Brain microvascular endothelial cell (primary cell): ENCODE data around the gene EIF4E3.

Experiments used
- DNase-seq: peaks from one replicate; pipeline ENCODE4 v3.0.0-alpha.2; 2020
- H3K27ac ChIP-seq: fragments of 250-450 bp; sonication (Bioruptor Pico); 2 replicates; pipeline ENCODE4 v1.5.1; 2020; ENCODE audit warnings: mild to moderate bottlenecking, moderate library complexity
- H3K27me3 ChIP-seq: fragments of 250-450 bp; sonication (Bioruptor Pico); replicated peaks from 2 replicates; pipeline ENCODE4 v1.5.1; 2020; ENCODE audit warnings: mild to moderate bottlenecking
- H3K36me3 ChIP-seq: fragments of 250-450 bp; sonication (Bioruptor Pico); replicated peaks from 2 replicates; pipeline ENCODE4 v1.5.1; 2020; ENCODE audit warnings: mild to moderate bottlenecking
- H3K4me3 ChIP-seq: 2 replicates; pipeline ENCODE4 v1.5.1; 2011; ENCODE audit warnings: low read depth, mild to moderate bottlenecking, control low read depth, low read length, moderate library complexity
- CTCF ChIP-seq: IDR thresholded peaks from 2 replicates; pipeline ENCODE4 v1.5.1; 2011; ENCODE audit warnings: low read depth, mild to moderate bottlenecking, moderate library complexity, low read length, control low read depth, inconsistent platforms; ENCODE audit errors: missing control alignments
- in situ Hi-C: cut with HindIII; loops from 2 replicates; pipeline ENCODE4 v1.10.0; 2017; ENCODE audit warnings: low sequenced_read_pairs, low pct_ligation_motif_present

EIF4E3 gene

GRCh38 chr3:71725271-71725991 is at the start of gene EIF4E3:
TSS of gene EIF4E3 (minus strand) at chr3:71725402. CDS start at chr3:71725367, 35 bp downstream.
- no peak for DNase-seq
- in situ Hi-C loops: no loop called here
- no peak within 1 kb of the TSS for H3K27ac ChIP-seq
- H3K36me3 ChIP-seq: no peaks in the 10 kb centered on the region
- no peak for TF ChIP-seq CTCF
- H3K4me3 ChIP-seq: peak within 1 kb of the TSS; percentile 65
- H3K27me3 ChIP-seq: peaks cover 13% of the 10 kb centered on the region

- no peak for DNase-seq
- TF ChIP-seq CTCF: no peak
- H3K27ac ChIP-seq: no peak overlapping the region
- in situ Hi-C loops: no loop called here
- H3K4me3 ChIP-seq: no peak overlapping the region
- H3K27me3 ChIP-seq: no peaks in the 10 kb centered on the region
- H3K36me3 ChIP-seq: no peaks in the 10 kb centered on the region
Measured at GRCh38 chr3:71771884-71772283, 46.7 kb upstream of the EIF4E3 start.

- Histone ChIP-seq H3K27me3 (no peaks in the 10 kb centered on the region), H3K36me3 (no peaks in the 10 kb centered on the region), H3K4me3 (no peak overlapping the region), H3K27ac (no peak overlapping the region)
- in situ Hi-C loops: no loop called here
- TF ChIP-seq CTCF: no peak
- DNase-seq: no peak
Measured at GRCh38 chr3:71771126-71771525, 45.9 kb upstream of the EIF4E3 start.

GRCh38 chr3:71763426-71763825 is 38.2 kb upstream of the EIF4E3 start:
- H3K4me3 ChIP-seq: no peak overlapping the region
- DNase-seq: no peak
- H3K27me3 ChIP-seq: peaks cover 9% of the 10 kb centered on the region
- in situ Hi-C loops: no loop called here
- H3K36me3 ChIP-seq: no peaks in the 10 kb centered on the region
- H3K27ac ChIP-seq: no peak overlapping the region
- TF ChIP-seq CTCF: no peak

- Histone ChIP-seq H3K36me3 (no peaks in the 10 kb centered on the region), H3K27ac (no peak overlapping the region), H3K27me3 (peaks cover 33% of the 10 kb centered on the region), H3K4me3 (no peak overlapping the region)
- no peak for TF ChIP-seq CTCF
- no peak for DNase-seq
- in situ Hi-C loops: no loop called here
Measured at GRCh38 chr3:71760140-71760539, 34.9 kb upstream of the EIF4E3 start.

- in situ Hi-C loops: no loop called here
- H3K4me3 ChIP-seq: no peak overlapping the region
- H3K36me3 ChIP-seq: no peaks in the 10 kb centered on the region
- no peak overlapping the region for H3K27ac ChIP-seq
- DNase-seq: no peak
- H3K27me3 ChIP-seq: peaks cover 40% of the 10 kb centered on the region
- no peak for TF ChIP-seq CTCF
Measured at GRCh38 chr3:71759401-71759800, 34.2 kb upstream of the EIF4E3 start.
